ENCODE measurements around the gene IRAK3. TPM values are rescaled to one million over a fixed set of nuclear protein-coding genes. Genes with fewer than 3 reads are reported as not detected.
A peak's percentile ranks its signal among the peaks of the same experiment; 100 is the strongest.

Gene IRAK3
- total and polyA plus RNA-seq, 9 donors = 1.8 to 11.4 (median 7.3) TPM

DNA sequence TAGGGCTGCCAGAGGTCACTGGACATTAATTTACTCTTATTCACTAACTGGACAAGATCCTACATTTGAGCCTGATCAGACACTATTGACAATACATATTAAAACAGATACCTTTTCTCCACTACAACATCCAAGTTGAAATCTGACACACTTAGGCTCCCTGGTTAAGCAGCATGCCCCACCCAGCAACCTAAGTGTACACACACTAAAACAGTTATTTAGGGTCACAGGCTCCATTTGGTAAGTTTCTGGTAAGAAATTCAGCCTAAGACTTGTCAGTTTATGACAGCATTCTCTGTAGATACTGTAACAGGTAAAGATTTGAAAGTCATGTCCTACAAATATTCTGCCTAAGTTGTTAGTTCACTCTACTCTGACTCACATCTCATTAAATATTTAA is 46.2 kb upstream of the IRAK3 start:
- TF ChIP-seq, protein P1, sequence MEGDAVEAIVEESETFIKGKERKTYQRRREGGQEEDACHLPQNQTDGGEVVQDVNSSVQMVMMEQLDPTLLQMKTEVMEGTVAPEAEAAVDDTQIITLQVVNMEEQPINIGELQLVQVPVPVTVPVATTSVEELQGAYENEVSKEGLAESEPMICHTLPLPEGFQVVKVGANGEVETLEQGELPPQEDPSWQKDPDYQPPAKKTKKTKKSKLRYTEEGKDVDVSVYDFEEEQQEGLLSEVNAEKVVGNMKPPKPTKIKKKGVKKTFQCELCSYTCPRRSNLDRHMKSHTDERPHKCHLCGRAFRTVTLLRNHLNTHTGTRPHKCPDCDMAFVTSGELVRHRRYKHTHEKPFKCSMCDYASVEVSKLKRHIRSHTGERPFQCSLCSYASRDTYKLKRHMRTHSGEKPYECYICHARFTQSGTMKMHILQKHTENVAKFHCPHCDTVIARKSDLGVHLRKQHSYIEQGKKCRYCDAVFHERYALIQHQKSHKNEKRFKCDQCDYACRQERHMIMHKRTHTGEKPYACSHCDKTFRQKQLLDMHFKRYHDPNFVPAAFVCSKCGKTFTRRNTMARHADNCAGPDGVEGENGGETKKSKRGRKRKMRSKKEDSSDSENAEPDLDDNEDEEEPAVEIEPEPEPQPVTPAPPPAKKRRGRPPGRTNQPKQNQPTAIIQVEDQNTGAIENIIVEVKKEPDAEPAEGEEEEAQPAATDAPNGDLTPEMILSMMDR (IDR thresholded peaks at IDR 0.05) = no peak
- TF ChIP-seq EP300 (IDR thresholded peaks at IDR 0.05) (no peak), POLR2A (IDR thresholded peaks at IDR 0.05) (no peak)
- Histone ChIP-seq H3K27me3 (no peaks in the 10 kb centered on the region), H3K4me1 (ENCODE audit: insufficient read depth) (no peaks in the 10 kb centered on the region), H3K36me3 (no peaks in the 10 kb centered on the region), H3K9me3 (no peaks in the 10 kb centered on the region), H3K4me3 (no peak overlapping the region), H3K27ac (no peak overlapping the region)
- DNase-seq = no peak
- intact Hi-C loops (cut with DNase I) = no loop called here

DNA sequence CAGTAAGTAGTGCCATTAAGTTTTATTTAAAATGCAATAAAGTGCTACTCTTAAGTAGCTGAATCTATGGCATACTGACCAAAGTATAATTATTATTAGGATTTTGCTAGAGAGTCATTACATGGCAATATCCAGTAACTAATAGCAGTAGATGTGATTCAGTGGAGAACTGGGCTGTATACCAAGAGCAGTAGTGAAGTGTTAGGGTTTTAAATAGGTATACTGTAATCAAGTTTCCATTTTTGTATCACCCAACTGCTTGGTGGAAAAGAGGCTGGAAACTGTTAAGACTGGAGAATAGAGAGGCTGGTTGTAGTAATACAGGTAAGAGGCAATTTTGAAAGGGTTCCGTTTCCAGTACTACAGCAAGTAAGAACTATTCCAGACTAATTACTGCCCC is 45.1 kb upstream of the IRAK3 start:
- no peak for DNase-seq
- 95 to 100% (median 96%) methylated on average over 1 of the region's 1 CpG for WGBS, 3 donors
- Histone ChIP-seq H3K4me1 (ENCODE audit: insufficient read depth) (no peaks in the 10 kb centered on the region), H3K4me3 (no peak overlapping the region), H3K9me3 (no peaks in the 10 kb centered on the region), H3K27ac (no peak overlapping the region), H3K36me3 (no peaks in the 10 kb centered on the region), H3K27me3 (no peaks in the 10 kb centered on the region)
- intact Hi-C loops (cut with DNase I) = no loop called here
- TF ChIP-seq POLR2A (IDR thresholded peaks at IDR 0.05) = no peak

DNA sequence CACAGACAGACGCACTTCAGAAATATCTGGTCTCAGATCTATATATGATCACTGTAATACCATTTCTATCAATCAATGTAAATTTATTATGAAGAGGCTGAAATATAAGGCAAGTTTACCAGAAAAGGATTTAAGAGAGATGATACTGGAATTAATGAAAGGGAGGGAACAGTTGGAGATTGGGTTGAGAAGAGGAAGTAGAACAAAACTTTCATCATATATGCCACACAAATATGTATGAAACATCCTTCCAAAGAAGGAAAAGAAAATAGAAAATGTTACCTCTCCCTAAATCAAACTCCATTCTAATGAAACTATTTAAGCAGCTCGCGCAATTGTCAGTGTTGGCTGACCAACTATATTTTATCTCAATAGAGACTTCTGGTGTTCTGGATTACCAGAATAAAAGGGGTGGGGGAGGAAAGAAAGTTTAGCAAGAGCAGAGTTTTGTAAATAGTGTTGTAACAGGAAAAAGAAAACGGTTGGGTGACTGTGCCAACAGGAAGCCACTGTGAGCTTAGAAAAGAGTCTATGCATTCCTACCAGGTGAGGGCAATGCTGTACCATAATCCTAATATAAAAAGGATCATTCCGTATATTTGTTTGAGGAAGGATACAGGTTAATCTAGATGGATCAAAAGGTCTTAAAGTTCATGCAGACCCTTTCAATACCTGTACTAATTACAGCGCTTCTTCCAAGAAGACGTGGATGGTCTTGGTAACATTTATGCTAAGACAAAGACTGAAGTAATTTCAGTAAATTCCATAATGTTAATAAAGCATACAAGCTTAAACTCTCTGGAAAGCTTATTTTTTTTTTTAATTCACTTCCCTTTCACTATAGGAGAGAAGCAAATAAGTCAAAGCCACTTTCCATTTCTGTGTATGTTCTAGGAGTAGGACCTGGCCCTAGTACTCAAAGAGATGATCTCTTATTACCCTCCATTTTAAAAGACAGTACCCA is 43.9 kb upstream of the IRAK3 start:
- H3K4me3 ChIP-seq = no peak overlapping the region
- no peaks in the 10 kb centered on the region for H3K4me1 ChIP-seq (ENCODE audit: insufficient read depth)
- WGBS, 3 donors = 47 to 62% (median 53%) methylated on average over 7 of the region's 7 CpGs
- no peaks in the 10 kb centered on the region for H3K27me3 ChIP-seq
- H3K36me3 ChIP-seq = no peaks in the 10 kb centered on the region
- H3K27ac ChIP-seq = no peak overlapping the region
- TF ChIP-seq, protein P1 (IDR thresholded peaks at IDR 0.05) = peak; percentile 13 to 49 (median 47)
- TF ChIP-seq EP300 (IDR thresholded peaks at IDR 0.05) (no peak), POLR2A (IDR thresholded peaks at IDR 0.05) (no peak)
- no peaks in the 10 kb centered on the region for H3K9me3 ChIP-seq
- DNase-seq = peak in 3 of 5 donors; percentile 24 to 67 (median 28)
- intact Hi-C loops (cut with DNase I) = no loop called here

GRCh38 chr12:66149702-66150398 is 39.2 kb upstream of the IRAK3 start:
- TF ChIP-seq POLR2A (IDR thresholded peaks at IDR 0.05) (no peak), EP300 (IDR thresholded peaks at IDR 0.05) (no peak)
- TF ChIP-seq, protein P1 (IDR thresholded peaks at IDR 0.05) = no peak

More at GRCh38 chr12:66149702-66150398, 39.2 kb upstream of the IRAK3 start:
- Histone ChIP-seq H3K36me3 (no peaks in the 10 kb centered on the region), H3K27me3 (no peaks in the 10 kb centered on the region), H3K4me1 (ENCODE audit: insufficient read depth) (no peaks in the 10 kb centered on the region), H3K4me3 (no peak overlapping the region), H3K27ac (no peak overlapping the region), H3K9me3 (no peaks in the 10 kb centered on the region)
- 89 to 93% (median 90%) methylated on average over 5 of the region's 5 CpGs for WGBS, 3 donors
- intact Hi-C loops (cut with DNase I) = no loop called here
- DNase-seq = no peak

All from ovary (tissue), 9 donors.